Activated T-cell treated with anti-CD3 and anti-CD28 coated beads, Interleukin-2, amount 50 U/mL, for 48 hours (primary cell): Measurements from ENCODE around the gene KRCC1.

Source experiments
- DNase-seq, 2 experiments: peaks; one replicate each; pipeline ENCODE4 v3.0.0-alpha.2; 2020

The KRCC1 gene

DNA sequence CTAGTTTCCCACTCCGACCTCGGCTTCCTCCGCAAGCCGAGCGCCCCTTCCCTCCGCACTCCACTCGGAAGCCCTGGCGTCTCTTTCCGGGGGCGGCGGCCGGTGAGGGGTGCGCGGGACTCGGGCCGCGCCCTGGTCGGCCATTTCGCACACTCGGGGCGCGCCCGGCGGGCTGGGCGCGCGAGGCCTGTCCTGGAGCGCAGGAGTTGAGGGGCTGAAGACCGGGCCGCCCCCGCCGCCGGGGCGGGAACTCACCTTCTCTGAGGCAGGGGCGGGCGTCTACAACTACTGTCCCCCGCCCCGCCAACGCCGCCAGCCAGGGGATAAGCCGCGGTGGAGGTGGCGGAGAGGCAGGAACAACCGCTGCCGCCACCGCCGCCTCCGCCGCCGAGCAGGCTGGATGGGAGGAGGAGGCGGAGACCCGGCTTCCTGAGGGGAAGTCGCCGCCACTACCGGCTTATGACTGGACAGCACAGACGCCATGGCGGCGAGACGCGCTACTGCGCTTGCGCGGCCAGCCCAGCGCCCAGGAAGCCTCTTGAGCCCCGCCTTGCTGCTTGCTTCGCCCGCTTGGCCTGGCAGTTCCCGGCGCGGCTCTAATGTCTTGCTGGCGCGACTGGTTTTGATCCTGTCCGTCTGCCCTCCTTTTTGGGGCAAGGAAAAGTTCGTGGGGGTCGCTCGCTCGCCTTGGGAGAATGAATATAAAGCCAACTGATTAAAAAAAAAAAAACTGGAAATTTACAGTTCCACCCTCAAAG lies at the start of gene KRCC1:
Gene KRCC1 (minus strand): TSS at position 413 of the 758 bp plus-strand sequence. CDS start 27,220 bp downstream, outside the sequence.
- DNase-seq, result peak; percentile 90 to 94

DNA sequence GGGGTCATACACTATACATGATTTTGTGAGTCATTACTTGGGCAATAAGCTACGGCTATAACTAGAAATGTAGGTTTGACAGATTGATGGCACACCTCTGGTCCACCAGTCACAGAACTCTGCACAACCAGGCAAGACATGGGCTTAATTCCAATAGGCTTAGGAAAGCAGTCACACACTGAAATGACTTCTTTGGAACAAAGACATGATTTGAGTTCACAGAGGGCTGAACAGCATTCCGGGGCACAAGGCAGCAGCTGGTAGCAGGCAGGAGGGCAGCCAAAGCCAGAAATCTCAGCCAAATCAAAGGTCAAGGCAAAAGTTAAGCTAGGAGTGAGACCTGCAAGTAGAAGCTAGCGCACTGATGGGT lies 44.9 kb upstream of the KRCC1 start:
- DNase-seq, result no peak

DNA sequence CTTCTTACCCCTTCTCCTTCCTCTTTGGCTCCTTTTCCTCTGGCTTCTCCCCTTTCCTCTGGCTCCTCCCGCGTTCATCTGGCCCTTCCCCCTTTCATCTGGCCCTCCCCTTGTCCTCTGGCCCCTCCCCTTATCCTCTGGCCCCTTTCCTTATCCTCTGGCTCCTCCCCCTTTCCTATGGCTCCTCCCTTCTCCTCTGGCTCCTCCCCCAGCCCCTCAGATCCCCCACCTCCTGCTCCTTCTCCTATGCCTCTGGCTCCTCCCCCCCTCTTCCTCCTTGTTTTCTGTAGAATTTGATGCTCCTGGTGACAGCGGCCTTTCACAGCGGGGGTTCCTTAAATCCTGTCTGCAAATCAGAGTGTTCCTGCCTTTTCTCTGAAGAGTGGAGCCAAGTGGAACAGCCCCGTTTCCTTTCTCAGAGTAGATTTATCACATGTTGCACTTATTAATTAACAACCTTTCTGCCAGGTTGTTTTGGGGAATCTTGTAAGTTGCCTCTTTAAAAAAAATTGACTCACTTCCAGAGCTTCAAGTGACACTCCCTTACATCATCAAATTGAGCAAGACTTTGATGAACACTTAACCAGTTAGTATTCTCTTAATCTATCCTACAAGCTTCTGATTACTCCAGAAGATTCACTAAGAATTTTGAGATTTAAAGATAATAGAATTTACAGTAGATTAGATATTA lies 44.4 kb upstream of the KRCC1 start:
- DNase-seq, result no peak

DNA sequence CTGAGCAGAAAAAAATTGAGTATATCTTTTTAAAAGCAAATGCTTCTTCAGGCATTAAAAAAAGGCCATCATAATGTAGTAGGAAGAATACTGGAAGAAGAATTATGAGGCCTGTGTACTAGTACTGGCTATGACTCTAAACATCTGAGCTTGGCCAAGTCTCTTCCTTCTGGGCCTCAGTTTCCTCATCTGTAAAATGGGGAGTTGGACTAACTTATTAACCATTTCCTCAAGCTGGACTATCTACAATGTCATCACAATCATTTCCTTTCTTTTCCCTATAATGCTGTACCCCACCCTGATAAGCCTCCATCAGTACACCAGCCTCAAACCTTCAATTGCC lies 42.9 kb upstream of the KRCC1 start:
- DNase-seq, result no peak

DNA sequence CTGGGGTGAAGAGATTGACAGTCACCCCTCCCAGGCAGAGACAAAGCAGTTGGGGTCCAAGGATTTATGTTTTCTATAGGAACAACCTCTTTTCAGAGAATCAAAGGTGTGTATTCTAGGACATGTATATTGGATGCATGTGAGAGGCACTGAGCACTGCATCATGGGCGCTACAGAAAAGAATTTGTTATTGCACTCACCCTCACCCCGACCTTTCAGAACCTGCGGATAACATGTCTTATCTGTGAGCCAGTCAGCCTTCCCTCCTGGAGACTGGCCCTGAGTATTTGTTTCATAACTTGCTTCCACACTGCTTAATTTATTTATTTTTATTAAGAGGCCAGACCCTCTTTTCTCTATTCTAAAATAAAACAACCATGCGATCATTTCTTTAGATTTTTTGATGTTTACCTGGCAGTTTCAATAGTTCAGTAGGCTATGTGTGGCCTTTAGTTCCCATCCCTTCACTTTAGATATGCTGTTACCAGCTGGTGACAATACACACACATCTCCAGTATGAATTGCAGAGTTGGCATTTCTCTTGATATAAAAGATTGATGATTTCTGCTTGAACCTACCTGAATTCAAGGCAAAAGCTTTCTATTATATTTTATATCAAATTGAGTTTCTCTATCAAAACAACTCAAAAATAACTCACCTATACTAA lies 42.4 kb upstream of the KRCC1 start:
- DNase-seq, result no peak

DNA sequence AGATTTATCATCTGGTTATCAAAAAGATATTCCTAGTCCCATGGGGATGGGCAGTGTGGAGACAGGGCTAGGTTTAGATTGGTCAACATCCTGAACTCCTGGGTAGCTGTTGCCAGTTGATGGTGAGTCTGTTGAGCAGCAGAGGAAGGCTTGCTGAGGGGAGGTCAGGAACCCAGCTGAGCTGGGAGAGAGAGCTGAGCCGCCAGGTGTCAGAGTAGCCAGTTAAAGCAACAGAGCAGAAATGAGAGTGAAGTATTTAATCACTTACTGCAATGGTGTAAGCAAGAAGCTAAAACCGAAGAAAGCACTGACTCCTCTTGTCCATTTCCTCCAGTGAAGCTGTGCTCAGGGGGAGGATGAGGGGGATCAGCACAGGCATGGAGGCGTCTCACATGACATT lies 41.6 kb upstream of the KRCC1 start:
- no peak for DNase-seq

DNA sequence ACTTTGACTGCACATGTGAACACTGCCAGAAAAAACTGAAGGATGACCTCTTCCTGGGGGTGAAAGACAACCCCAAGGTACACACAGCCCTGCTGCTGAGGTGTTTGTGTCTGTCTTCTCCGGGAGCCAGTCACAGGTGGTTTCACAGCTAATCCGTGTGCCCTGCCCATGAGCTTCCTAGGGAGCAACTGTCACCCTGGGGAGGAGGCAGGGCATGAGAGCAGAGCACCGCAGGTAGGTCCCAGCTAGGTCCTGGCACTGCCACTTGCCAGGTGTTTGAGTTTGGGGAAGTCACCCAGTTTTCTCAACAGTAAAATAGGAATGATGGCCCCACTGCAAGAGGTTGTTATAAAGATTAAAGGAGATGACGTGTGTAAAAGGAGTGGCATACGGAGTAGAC lies 41.1 kb upstream of the KRCC1 start:
- no peak for DNase-seq

DNA sequence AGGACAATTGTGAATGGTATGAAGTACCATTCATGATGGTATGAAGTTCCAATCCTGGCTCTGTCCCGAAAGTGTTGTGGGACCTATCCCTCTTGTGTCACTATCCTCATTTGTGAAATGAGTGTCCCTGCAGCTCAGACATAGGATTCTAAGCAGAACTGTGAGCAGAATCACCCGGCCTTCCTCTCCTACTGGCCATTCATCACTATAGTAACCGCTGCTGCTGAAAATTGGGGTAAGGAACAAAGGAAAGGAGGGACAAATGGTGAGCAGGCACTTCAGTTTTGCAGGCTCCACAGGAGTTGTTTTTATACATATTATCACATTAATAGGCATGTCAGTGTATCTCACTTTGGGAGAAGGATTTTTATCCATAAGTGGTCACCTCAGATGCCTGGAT lies 39.4 kb upstream of the KRCC1 start:
- no peak for DNase-seq

DNA sequence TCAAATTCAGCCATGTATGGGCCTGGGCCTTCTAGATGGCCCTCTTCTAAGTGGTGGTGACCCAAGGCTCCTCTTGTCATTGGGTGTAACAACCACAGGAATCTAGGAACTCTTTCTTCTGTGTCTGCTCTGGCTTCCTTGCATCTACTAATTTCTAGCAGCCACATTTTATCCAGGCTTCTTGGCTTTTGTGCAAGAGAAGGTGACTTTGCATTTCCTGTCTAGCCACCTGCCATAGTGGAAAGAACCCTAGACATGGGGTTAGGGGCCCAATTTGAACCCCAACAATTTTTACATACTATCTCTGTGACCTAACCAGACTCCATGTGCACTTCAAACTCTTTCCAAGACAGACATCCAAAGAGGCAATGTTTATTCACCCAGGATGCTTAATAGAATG lies 37.2 kb upstream of the KRCC1 start:
- DNase-seq, result no peak

DNA sequence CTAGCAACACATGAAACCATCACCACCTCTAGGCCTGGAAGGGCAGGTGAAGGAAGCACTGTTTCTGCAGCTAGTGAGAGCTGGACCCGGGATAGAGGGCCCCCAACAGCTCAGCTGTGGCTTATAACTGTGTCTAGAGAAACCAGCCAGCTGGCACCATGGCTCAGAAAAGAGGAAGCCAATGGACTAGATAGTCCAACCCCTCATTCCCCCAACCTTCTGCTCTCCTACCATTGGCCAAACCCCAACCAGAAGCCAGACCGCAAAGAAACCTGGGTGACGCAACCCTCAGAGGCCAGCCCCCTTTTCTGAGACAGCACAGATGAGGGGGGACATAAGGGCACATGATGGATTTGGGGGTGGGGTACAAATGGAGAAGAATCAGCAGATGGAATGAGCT lies 36.4 kb upstream of the KRCC1 start:
- no peak for DNase-seq

DNA sequence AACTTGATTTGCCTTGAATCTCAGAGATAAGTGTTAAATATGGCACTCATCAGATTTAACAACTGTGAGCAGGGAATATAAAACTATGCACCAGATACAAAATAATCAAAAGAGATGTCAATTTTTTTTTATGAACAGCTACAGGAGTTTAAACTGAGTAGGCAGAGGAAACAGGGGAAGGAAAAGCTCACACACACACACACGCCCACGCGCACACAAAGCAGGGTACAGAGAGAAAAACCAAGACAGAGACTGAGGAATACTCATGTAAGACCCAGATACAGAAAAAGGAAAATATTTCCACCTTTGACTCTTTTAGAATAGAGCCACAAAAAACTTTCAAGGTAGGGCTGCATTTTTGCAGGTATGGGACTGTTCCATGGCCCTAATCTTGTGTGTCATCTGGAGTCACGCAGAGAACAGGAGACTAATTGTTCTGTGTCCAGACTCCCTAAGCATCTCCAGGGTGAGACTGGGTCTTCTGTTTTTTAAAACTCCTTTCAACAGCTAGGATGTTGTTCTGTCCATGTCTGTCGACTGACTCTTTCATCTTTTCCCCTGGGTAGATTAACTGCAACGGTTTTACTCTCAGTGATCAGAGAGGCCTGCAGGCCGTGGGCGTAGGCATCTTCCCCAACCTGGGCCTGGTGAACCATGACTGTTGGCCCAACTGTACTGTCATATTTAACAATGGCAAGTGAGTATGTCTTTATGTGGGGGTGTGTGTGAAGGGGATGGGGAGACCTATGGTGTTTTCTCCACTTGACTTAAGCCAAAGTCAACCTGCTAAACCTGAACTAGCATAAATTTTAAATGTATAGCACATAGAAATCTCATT lies 35.1 kb upstream of the KRCC1 start:
- peak; percentile 38 to 49 for DNase-seq

DNA sequence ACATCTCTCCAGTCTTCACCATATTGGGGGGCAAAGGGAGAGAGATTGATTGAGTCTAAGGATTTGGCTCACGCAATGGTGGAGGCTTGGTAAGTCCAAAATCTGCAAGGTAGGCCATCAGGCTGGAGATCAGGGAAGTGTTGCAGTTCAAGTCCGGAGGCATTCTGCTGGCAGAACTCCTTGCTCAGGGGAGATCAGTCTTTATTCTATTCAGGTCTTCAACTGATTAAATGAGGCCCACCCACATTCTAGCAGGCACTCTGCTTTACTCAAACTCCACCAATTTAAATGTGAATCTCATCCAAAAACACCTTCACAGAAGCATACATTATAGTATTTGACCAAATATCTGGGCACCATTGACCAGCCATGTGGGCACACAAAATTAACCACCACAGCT lies 33.4 kb upstream of the KRCC1 start:
- DNase-seq, result no peak

DNA sequence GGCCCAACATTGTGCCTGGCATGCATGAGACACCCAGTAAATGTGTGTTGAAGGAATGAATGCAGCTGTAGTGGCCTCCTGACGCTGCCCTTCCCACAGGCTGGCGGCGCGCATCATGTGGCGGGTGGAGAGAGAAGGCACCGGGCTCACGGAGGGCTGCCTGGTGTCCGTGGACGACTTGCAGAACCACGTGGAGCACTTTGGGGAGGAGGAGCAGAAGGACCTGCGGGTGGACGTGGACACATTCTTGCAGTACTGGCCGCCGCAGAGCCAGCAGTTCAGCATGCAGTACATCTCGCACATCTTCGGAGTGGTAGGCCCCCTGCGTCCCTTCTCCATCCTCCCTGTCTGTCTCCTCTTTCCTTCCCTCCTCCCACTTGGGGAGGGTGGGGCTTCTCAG lies 32.2 kb upstream of the KRCC1 start:
- DNase-seq, result no peak

DNA sequence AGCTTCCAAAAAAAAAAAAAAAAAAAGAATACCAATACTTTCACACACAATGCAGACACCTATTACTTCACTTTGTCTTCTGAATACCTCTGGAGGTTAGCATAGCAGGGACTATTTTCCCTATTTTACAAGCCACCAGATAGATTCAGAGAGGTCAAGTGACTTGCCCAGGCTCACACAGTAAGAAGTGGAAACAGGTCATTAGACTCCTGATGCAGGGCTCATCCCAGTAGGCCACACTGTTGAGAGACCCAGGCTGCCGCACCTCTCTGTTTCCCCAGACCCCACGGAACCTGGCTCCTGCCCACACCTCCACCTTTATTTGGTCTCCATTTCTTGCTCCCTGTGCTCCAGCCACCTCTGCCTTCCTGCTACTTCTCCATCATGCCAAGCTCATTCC lies 31.5 kb upstream of the KRCC1 start:
- no peak for DNase-seq

DNA sequence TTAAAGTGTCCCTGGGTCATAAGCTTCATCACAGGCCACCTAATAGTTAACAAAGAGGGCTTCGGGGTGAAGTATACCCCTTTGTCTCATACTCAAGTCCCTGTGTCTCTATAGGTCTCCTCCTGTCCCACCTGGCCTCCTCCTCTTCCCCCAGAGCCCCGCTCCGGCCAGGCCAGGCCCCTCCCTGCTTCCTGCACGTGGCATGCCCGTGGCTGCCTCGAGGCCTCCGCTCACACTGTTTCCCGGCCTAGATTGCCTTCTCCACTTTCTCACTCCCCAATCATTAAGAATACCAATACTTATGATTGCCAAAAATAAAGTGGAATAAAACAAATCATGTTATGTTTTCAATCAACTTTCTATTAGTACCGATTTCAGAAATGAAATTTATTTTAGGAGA lies 30.8 kb upstream of the KRCC1 start:
- no peak for DNase-seq

DNA sequence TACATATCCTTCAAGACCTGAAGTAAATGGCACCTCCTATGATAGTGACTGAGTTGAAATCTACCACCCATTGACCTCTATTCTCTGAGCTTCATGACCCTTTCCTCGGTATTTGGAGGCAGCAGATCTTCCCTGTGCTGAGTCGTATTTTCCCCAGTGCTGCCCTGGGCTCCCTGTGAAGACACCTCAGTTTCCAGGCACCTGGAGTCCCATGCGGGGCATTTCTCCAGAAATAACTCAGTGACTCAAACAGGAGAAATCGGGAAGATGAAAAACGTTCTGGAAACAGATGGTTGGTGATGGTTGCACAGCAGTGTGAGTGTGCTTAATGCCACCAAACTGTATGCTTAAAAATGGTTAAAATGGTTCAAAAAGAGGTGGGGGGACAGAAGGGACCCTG lies 30.0 kb upstream of the KRCC1 start:
- DNase-seq, result no peak

DNA sequence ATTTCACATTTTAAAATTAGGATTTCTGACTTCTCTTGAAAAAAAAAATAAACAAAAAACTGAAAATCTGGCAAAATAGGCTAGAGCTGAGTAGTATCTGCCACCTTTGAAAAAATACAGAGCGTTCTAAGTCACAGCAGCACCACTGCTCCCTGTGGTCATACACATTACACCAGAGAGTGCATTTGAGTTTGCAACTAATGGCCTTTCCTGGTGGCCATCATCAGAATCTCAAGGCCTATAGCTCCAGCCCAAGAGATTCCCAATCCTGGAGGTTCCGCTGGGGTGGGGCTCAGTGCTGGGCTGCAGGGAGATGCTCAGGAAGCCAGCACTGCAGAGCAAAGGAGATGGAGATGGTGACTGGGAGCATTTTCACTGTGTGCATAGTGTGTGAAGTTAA lies 29.5 kb upstream of the KRCC1 start:
- no peak for DNase-seq

DNA sequence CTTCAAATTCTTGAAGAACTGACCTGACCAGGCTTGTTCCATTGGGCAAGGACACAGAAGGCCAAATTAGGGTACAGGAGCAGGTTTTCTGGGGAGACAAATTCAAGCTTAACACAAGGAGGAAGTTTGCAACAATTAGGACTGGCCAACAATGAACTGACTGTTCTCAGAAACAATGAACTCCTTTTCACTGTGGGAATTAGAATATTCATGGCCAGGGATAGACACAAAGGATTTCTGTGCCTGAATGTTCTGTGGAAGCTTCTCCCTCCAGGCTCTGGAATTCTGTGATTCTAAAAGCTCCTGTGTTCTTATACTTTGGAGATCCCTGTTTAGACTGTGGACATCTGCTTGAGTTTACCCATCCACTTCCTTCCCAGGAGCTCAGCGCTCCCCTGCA lies 27.2 kb upstream of the KRCC1 start:
- no peak for DNase-seq

DNA sequence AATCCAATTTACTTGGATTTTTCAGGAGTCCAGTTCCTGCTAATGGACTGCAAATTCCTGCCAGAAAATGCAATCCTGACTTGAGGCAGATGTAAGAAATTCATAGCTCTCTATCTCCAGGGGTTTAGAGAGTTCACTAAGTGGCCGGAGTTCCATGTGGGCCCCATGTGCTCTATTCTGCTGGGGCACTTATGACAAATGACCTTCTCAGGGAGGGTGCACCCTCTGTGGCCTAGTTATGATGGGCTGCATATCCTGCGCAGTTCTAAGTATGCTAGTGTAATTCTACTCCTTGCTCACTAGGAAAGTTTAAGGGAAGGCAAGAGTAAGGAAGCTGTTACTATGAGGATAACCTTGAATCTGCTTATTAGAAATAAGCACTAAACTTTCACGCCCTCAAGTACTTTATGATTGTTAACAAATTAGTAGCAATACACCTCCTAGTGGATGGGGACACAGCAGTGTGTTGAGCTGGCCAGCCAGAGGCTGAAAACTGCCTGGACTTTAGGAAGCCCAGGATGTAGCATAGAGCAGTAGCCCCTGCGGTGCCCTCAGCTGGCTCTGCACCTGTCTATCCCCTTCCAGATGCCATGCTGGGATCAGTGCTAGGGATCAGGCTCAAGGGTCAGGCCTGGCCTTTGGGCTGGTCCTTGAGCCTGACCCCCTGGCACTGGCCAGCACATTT lies 26.5 kb upstream of the KRCC1 start:
- no peak for DNase-seq

DNA sequence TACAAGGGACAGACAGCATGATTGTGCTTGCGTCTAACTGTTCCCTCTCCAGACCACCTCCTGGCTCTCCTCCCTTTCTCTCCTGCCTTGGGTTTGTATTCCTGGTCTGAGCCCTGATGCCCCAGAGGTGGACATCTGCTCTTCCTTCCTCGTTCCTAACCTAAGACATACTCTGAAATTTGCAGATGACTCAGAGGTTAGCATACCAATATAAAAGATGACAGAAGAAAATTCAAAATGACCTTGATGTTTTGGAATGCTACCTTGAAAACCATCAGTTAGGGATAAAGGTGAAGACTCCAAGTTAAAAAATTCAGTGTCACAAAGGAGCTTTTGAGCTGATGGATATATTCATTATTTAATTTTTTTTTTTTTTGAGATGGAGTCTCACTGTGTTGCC lies 25.0 kb upstream of the KRCC1 start:
- DNase-seq, result no peak

DNA sequence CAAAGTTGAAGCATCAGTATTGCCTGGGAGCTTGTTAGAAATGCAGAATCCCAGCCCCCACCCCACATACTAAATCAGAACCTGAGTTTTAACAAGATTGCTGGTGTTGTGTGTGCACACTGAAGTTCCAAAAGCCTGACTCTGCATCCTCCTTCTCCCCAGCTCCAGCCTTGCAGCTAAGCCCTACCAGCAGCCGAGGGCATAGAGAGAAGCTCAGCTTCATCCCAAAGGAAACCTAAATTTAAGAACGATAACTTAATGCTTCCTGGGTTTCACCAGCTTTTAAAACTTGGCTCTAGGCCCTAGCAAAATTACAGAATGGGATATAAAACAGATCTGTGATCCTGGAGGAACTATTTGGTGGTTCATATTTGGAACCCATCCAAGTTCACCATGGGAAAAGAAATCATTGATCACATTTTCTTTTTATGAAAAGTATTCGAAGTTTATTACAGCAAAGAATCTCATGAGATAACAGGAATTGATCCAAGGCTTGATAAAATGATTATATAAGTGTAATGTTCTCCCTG lies 23.1 kb upstream of the KRCC1 start:
- no peak for DNase-seq

DNA sequence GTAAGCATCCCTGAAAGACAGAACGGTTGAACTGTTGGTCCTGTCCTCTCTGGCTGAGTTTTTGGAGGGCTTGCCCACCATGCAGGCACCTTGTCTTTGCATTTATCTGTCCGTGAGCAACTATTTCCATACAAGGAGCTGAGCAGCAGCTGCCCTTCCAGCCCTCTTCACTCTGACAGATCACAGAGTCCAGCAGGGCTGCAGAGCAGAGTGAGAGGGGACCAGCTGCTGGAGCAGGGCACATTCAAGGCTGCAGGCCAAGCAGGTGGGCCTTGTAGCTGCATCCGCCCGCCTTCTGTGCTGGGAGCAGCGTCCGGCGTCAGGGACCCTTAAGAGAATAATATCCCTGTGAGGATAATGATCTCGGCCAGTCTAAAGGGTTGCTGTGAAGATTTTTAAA lies 21.5 kb upstream of the KRCC1 start:
- DNase-seq, result no peak

DNA sequence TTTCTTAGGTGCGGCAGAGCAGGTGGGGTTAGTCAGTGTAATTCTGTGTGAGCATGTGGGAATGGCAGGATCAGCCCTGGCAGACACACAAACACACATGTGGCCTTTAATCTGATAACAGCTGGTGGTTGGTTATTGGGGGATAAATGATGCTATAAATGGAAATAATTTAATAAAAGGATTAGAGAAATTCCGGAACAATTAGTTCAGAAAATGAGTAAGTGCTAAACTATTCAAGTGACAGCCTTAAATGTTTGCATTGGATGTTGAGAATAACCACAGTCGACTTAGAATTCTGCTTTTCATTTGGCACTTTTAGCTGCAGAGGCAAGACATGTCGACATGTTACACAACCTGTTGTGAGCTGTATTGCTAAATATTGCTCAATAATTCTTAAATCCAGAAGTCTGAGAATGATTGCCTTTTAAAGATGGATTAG lies 19.3 kb upstream of the KRCC1 start:
- no peak for DNase-seq
